ENCODE data around the gene GRB7. TPM values are rescaled to one million over a fixed set of nuclear protein-coding genes. Genes with fewer than 3 reads are reported as not detected.

Gene GRB7
- polyA plus RNA-seq, 2 of the 4 experiments (the other 2 are of a cell fraction), result 5.9 to 10.1 TPM

GRCh38 chr17:39711851-39712250, 25.9 kb upstream of the GRB7 start:
- no peak for ATAC-seq
- H3K4me3 ChIP-seq, result no peak overlapping the region
- no peaks in the 10 kb centered on the region for H3K4me1 ChIP-seq
- no peak for DNase-seq (ENCODE audit: low read depth in 1 of 2, low spot score in 1 of 2)
- no peaks in the 10 kb centered on the region for H3K9me3 ChIP-seq
- TF ChIP-seq, protein P1, sequence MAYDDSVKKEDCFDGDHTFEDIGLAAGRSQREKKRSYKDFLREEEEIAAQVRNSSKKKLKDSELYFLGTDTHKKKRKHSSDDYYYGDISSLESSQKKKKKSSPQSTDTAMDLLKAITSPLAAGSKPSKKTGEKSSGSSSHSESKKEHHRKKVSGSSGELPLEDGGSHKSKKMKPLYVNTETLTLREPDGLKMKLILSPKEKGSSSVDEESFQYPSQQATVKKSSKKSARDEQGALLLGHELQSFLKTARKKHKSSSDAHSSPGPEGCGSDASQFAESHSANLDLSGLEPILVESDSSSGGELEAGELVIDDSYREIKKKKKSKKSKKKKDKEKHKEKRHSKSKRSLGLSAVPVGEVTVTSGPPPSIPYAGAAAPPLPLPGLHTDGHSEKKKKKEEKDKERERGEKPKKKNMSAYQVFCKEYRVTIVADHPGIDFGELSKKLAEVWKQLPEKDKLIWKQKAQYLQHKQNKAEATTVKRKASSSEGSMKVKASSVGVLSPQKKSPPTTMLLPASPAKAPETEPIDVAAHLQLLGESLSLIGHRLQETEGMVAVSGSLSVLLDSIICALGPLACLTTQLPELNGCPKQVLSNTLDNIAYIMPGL (CRISPR knock-in tag; IDR thresholded peaks at IDR 0.05; ENCODE audit: borderline replicate concordance), result no peak
- TF ChIP-seq HES2 (IDR thresholded peaks at IDR 0.05) (no peak), HOXB13 (CRISPR knock-in tag; IDR thresholded peaks at IDR 0.05; ENCODE audit: low read depth) (no peak), CBX8 (IDR thresholded peaks at IDR 0.05) (no peak), BHLHE40 (IDR thresholded peaks at IDR 0.05; ENCODE audit: low read depth, low read length) (no peak), MYC (IDR thresholded peaks at IDR 0.05; ENCODE audit: borderline replicate concordance, low read length) (no peak), FOSB (CRISPR knock-in tag; IDR thresholded peaks at IDR 0.05) (no peak), ZC3H11A (IDR thresholded peaks at IDR 0.05) (no peak), ZSCAN20 (CRISPR knock-in tag; IDR thresholded peaks at IDR 0.05) (no peak), ATOH8 (CRISPR knock-in tag; IDR thresholded peaks at IDR 0.05; ENCODE audit: low read depth) (no peak), CHD2 (IDR thresholded peaks at IDR 0.05; ENCODE audit: low read length, partially characterized antibody) (no peak), RFX5 (IDR thresholded peaks at IDR 0.05) (no peak), GATA3 (IDR thresholded peaks at IDR 0.05; ENCODE audit: borderline replicate concordance) (no peak), ZNF302 (CRISPR knock-in tag; IDR thresholded peaks at IDR 0.05) (no peak), MAX (IDR thresholded peaks at IDR 0.05) (no peak), KDM1A (IDR thresholded peaks at IDR 0.05; ENCODE audit: low read depth) (no peak), NR3C1 (IDR thresholded peaks at IDR 0.05) (no peak)
- TF ChIP-seq, protein P2, sequence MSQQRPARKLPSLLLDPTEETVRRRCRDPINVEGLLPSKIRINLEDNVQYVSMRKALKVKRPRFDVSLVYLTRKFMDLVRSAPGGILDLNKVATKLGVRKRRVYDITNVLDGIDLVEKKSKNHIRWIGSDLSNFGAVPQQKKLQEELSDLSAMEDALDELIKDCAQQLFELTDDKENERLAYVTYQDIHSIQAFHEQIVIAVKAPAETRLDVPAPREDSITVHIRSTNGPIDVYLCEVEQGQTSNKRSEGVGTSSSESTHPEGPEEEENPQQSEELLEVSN (IDR thresholded peaks at IDR 0.05; ENCODE audit: borderline replicate concordance, low read depth), result no peak
- TF ChIP-seq, protein P3, sequence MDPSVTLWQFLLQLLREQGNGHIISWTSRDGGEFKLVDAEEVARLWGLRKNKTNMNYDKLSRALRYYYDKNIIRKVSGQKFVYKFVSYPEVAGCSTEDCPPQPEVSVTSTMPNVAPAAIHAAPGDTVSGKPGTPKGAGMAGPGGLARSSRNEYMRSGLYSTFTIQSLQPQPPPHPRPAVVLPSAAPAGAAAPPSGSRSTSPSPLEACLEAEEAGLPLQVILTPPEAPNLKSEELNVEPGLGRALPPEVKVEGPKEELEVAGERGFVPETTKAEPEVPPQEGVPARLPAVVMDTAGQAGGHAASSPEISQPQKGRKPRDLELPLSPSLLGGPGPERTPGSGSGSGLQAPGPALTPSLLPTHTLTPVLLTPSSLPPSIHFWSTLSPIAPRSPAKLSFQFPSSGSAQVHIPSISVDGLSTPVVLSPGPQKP (IDR thresholded peaks at IDR 0.05; ENCODE audit: low read depth, low read length), result no peak
- FAIRE-seq, result no peak
- ChIA-PET POLR2A (no interaction called here), CTCF (interaction anchor here (3.0 kb wide), 1 partner anchor 18 kb away, joined by 12 read pairs; the partner anchor contains the start of gene MIEN1)
- H3K4me2 ChIP-seq, result no peak overlapping the region
- no peak overlapping the region for H3K27ac ChIP-seq
- 90% methylated on average over 10 of the region's 10 CpGs for WGBS (ENCODE audit: missing lambda C conversion rate)

DNA sequence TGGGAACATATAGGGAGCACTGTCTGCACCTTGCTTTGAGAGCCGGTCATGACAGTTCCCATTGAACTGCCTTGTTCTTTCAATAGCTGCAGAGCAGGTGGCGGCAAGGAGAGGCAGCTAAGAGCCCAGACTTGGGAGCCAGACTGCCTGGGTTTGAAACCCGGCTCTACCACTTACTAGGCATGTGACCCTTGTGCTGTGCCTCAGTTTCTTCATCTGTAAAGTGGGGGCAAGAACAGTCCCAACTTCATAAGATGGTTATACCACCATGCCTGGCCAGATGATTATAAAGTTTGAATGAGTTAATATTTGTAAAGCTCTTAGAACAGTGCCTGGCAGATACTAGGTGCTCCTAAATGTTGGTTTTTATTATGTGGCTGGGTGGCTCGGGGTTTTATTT, 23.5 kb upstream of the GRB7 start:
- DNase-seq (ENCODE audit: low read depth in 1 of 2, low spot score in 1 of 2) (no peak), FAIRE-seq (no peak), ATAC-seq (no peak)
- H3K4me2 ChIP-seq, result no peak overlapping the region
- H3K4me3 ChIP-seq, result no peak overlapping the region
- no peaks in the 10 kb centered on the region for H3K4me1 ChIP-seq
- CTCF ChIA-PET, result interaction anchor here (0.6 to 4.2 kb wide), 10 partner anchors 11 to 167 kb away, joined by 3 to 46 read pairs (median 4); partner anchors contain the start of genes ERBB2, MIEN1, PNMT and TCAP
- no peaks in the 10 kb centered on the region for H3K9me3 ChIP-seq
- 89% methylated on average over 4 of the region's 4 CpGs for WGBS (ENCODE audit: missing lambda C conversion rate)
- H3K27ac ChIP-seq, result no peak overlapping the region
- POLR2A ChIA-PET, result no interaction called here
- TF ChIP-seq MAFK (IDR thresholded peaks at IDR 0.05; ENCODE audit: partially characterized antibody) (no peak), EHF (CRISPR knock-in tag; IDR thresholded peaks at IDR 0.05) (no peak), CBX2 (IDR thresholded peaks at IDR 0.05; ENCODE audit: borderline replicate concordance, low read depth) (no peak), RCOR1 (IDR thresholded peaks at IDR 0.05; ENCODE audit: low read depth, low read length) (no peak), POLR2AphosphoS2 (conservative IDR thresholded peaks at IDR 0.05; ENCODE audit: low read length) (no peak), FOXS1 (CRISPR knock-in tag; IDR thresholded peaks at IDR 0.05) (no peak), ATOH8 (CRISPR knock-in tag; IDR thresholded peaks at IDR 0.05; ENCODE audit: low read depth) (no peak), MAZ (IDR thresholded peaks at IDR 0.05; ENCODE audit: borderline replicate concordance, low read depth, low read length) (no peak), CHD4 (IDR thresholded peaks at IDR 0.05; ENCODE audit: borderline replicate concordance) (no peak), EP300 (IDR thresholded peaks at IDR 0.05) (no peak), RNF2 (IDR thresholded peaks at IDR 0.05; ENCODE audit: borderline replicate concordance, low read depth) (no peak), HOXB13 (CRISPR knock-in tag; IDR thresholded peaks at IDR 0.05; ENCODE audit: low read depth) (no peak), ZFP36 (IDR thresholded peaks at IDR 0.05; ENCODE audit: borderline replicate concordance, partially characterized antibody) (no peak)
- TF ChIP-seq, protein P3 (IDR thresholded peaks at IDR 0.05; ENCODE audit: low read depth, low read length), result no peak

All from A549 (cell line).